CD4-positive, alpha-beta T cell (primary cell): Measurements from ENCODE around the gene ABCA13. TPM values are rescaled to one million over a fixed set of nuclear protein-coding genes. Genes with fewer than 3 reads are reported as not detected.

ENCODE experiments used
- ATAC-seq: fragments of 200-7000 bp; cut with Tn5 transposase; one replicate; pipeline ENCODE4 v1.10.0; 2022; ENCODE audit warnings: mild to moderate bottlenecking; ENCODE audit not compliant: poor library complexity
- CTCF ChIA-PET: fragments of 350-600 bp; sonication (Branson Sonifier 250); formaldehyde crosslinking; loops from one replicate; lab custom pipeline; 2021; ENCODE audit warnings: antibody characterized with exemption, inconsistent platforms; lab: Charles Lee
- POLR2A ChIA-PET: fragments of 350-600 bp; sonication (Branson Sonifier 250); formaldehyde crosslinking; loops from one replicate; lab custom pipeline; 2021; ENCODE audit warnings: antibody characterized with exemption, inconsistent platforms; lab: Charles Lee
- DNase-seq, 14 experiments: peaks; one replicate each; pipeline ENCODE4 v3.0.0-alpha.2; 2013 to 2020; ENCODE audit warnings: mixed read lengths in 2 of 14
- H3K27ac ChIP-seq, 2 donors: one replicate each; pipeline versions ENCODE4 v1.5.1 to v1.7.0; 2013; ENCODE audit warnings: low read length in 2 of 2, low read depth in 1 of 2, mild to moderate bottlenecking in 1 of 2
- H3K27me3 ChIP-seq, 2 experiments: 1 replicate in 1 of 2; 2 replicates in 1 of 2; pipeline versions ENCODE4 v1.6.1 to v1.7.0; 2013; ENCODE audit warnings: low read length in 2 of 2, control low read depth in 1 of 2, mild to moderate bottlenecking in 1 of 2, moderate library complexity in 1 of 2; ENCODE audit not compliant: insufficient read depth in 2 of 2, control insufficient read depth in 1 of 2
- H3K36me3 ChIP-seq: one replicate; pipeline ENCODE4 v1.6.1; 2013; ENCODE audit warnings: low read length, control low read depth; ENCODE audit not compliant: insufficient read depth
- H3K4me1 ChIP-seq: one replicate; pipeline ENCODE4 v1.6.1; 2013; ENCODE audit warnings: low read length, control low read depth; ENCODE audit not compliant: insufficient read depth
- H3K4me3 ChIP-seq: one replicate; pipeline ENCODE4 v1.5.1; 2013; ENCODE audit warnings: mild to moderate bottlenecking, low read length, moderate library complexity
- H3K9me3 ChIP-seq, 2 experiments: 1 replicate in 1 of 2; 2 replicates in 1 of 2; pipeline versions ENCODE4 v1.6.1 to v1.7.0; 2013; ENCODE audit warnings: low read length in 2 of 2, mild to moderate bottlenecking in 2 of 2, control low read depth in 1 of 2, moderate library complexity in 1 of 2; ENCODE audit not compliant: control insufficient read depth in 1 of 2, insufficient read depth in 1 of 2
- H3K27ac Mint-ChIP-seq: one replicate; pipeline ENCODE4 v1.8.0; 2020; ENCODE audit warnings: mixed read lengths
- H3K27me3 Mint-ChIP-seq: one replicate; pipeline ENCODE4 v1.8.0; 2021; ENCODE audit warnings: mixed read lengths
- H3K36me3 Mint-ChIP-seq: one replicate; pipeline ENCODE4 v1.8.0; 2021; ENCODE audit warnings: low read depth, mixed read lengths
- H3K4me1 Mint-ChIP-seq: one replicate; pipeline ENCODE4 v1.8.0; 2021; ENCODE audit warnings: low read depth, mixed read lengths
- H3K4me3 Mint-ChIP-seq: one replicate; pipeline ENCODE4 v1.8.0; 2020; ENCODE audit warnings: mild to moderate bottlenecking, mixed read lengths
- H3K9me3 Mint-ChIP-seq: one replicate; pipeline ENCODE4 v1.8.0; 2020; ENCODE audit warnings: mixed read lengths
- intact Hi-C, 2 experiments: fragments of 100-400 bp; cut with DNase I in 1 of 2; cut with micrococcal nuclease in 1 of 2; formaldehyde crosslinking; loops; one replicate each; pipeline versions ENCODE4 v1.15.1 to v1.9.0; 2023 to 2025; cut with DNase I, micrococcal nuclease
- total RNA-seq, 174 experiments: library from RNA in 2 of 174; stranded (reverse) in 2 of 174; gene quantifications; one replicate each; pipeline ENCODE4 v1.2.3 and lab custom pipeline; 2021 to 2026
- TF ChIP-seq, protein P1 (sequence below): fragments of 200-600 bp; IDR thresholded peaks from one replicate; pipeline ENCODE4 v1.8.0; 2022; ENCODE audit warnings: antibody characterized with exemption, mild to moderate bottlenecking

ABCA13 gene
- total RNA-seq, 2 experiments from 2014 or later = not detected

DNA sequence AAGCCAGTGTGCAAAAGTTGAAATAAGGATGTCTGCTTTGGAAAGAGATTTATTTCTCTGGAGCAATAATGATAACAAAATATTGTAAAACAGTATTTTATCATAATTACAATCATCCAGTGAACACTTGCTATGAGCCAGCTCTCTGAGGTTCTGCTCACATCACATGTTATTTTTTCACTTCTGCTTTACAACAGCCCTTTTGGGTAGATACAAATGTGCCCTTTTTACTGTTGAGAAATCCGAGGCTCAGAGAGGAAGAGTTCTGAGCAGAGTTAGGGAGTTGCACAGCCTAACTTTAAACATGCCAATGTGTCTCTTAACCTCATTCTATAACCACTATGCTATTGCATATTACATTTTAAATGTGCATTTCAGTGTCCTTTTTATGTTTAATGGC lies 520.5 kb downstream of the ABCA13 start:
- intact Hi-C loops = no loop called here
- TF ChIP-seq, protein P1, sequence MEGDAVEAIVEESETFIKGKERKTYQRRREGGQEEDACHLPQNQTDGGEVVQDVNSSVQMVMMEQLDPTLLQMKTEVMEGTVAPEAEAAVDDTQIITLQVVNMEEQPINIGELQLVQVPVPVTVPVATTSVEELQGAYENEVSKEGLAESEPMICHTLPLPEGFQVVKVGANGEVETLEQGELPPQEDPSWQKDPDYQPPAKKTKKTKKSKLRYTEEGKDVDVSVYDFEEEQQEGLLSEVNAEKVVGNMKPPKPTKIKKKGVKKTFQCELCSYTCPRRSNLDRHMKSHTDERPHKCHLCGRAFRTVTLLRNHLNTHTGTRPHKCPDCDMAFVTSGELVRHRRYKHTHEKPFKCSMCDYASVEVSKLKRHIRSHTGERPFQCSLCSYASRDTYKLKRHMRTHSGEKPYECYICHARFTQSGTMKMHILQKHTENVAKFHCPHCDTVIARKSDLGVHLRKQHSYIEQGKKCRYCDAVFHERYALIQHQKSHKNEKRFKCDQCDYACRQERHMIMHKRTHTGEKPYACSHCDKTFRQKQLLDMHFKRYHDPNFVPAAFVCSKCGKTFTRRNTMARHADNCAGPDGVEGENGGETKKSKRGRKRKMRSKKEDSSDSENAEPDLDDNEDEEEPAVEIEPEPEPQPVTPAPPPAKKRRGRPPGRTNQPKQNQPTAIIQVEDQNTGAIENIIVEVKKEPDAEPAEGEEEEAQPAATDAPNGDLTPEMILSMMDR = no peak
- ChIA-PET CTCF (no interaction called here), POLR2A (no interaction called here)
- H3K4me1 Mint-ChIP-seq = no peaks in the 10 kb centered on the region
- H3K9me3 Mint-ChIP-seq = no peaks in the 10 kb centered on the region
- ATAC-seq = no peak
- H3K4me3 ChIP-seq = no peak overlapping the region
- H3K9me3 ChIP-seq = no peaks in the 10 kb centered on the region
- H3K36me3 Mint-ChIP-seq = no peaks in the 10 kb centered on the region
- no peak overlapping the region for H3K27ac Mint-ChIP-seq
- H3K36me3 ChIP-seq = no peaks in the 10 kb centered on the region
- DNase-seq = peak in 2 of 14 experiments; percentile 1 to 5
- H3K4me3 Mint-ChIP-seq = no peak overlapping the region
- no peaks in the 10 kb centered on the region for H3K4me1 ChIP-seq
- no peak overlapping the region for H3K27ac ChIP-seq
- no peaks in the 10 kb centered on the region for H3K27me3 Mint-ChIP-seq
- H3K27me3 ChIP-seq = no peaks in the 10 kb centered on the region

Other genes starting within 250 kb of the ABCA13 start
- under 1 TPM; 0.20 to 0.25 TPM for gene PKD1L1, start 223.0 kb upstream of the ABCA13 start, total RNA-seq
- gene HUS1, start 191.8 kb upstream of the ABCA13 start, total RNA-seq = 10 to 100 TPM; 77.8 to 83.1 TPM
- not detected for gene SUN3, start 142.4 kb upstream of the ABCA13 start, total RNA-seq
- under 1 TPM in 1 of 2 experiments, not detected in 1; 0.56 TPM for gene C7orf57, start 135.9 kb upstream of the ABCA13 start, total RNA-seq
- 100 to 1,000 TPM; 125 to 126 TPM for gene UPP1, start 82.2 kb upstream of the ABCA13 start, total RNA-seq